Smooth muscle cell (in vitro differentiated cells): ENCODE data around the gene UNC5A. TPM values are rescaled to one million over a fixed set of nuclear protein-coding genes. Genes with fewer than 3 reads are reported as not detected.

Experiments
- DNase-seq: peaks from one replicate; lab custom pipeline; 2025; ENCODE audit not compliant: unreplicated experiment; lab: John Stamatoyannopoulos, UW
- H2AFZ ChIP-seq: fragments of 200-600 bp; sonication (generic); 2 replicates; pipeline ENCODE4 v1.6.0; 2016; ENCODE audit warnings: antibody characterized with exemption, low read depth, mild to moderate bottlenecking
- H3F3A ChIP-seq: fragments of 200-600 bp; sonication (generic); 2 replicates; pipeline ENCODE4 v1.6.0; 2017; ENCODE audit warnings: antibody characterized with exemption, low read depth
- H3K27ac ChIP-seq: fragments of 200-600 bp; sonication (generic); 2 replicates; pipeline ENCODE4 v1.5.1; 2016; ENCODE audit warnings: low read depth, mild to moderate bottlenecking
- H3K27me3 ChIP-seq: fragments of 200-600 bp; sonication (generic); 2 replicates; pipeline ENCODE4 v1.6.1; 2016; ENCODE audit warnings: low read depth, mild to moderate bottlenecking
- H3K36me3 ChIP-seq: fragments of 200-600 bp; sonication (generic); 2 replicates; pipeline ENCODE4 v1.5.1; 2016; ENCODE audit warnings: low read depth
- H3K4me1 ChIP-seq: fragments of 200-600 bp; sonication (generic); 2 replicates; pipeline ENCODE4 v1.5.1; 2016; ENCODE audit warnings: low read depth
- H3K4me2 ChIP-seq: fragments of 200-600 bp; sonication (generic); 2 replicates; pipeline ENCODE4 v1.6.0; 2016; ENCODE audit warnings: mild to moderate bottlenecking
- H3K4me3 ChIP-seq: fragments of 200-600 bp; sonication (generic); 2 replicates; pipeline ENCODE4 v1.5.1; 2016; ENCODE audit warnings: mild to moderate bottlenecking
- H3K79me2 ChIP-seq: fragments of 200-600 bp; sonication (generic); 2 replicates; pipeline ENCODE4 v1.6.0; 2016; ENCODE audit warnings: low read depth, mild to moderate bottlenecking
- H3K9ac ChIP-seq: fragments of 200-600 bp; sonication (generic); 2 replicates; pipeline ENCODE4 v1.6.0; 2016; ENCODE audit warnings: low read depth
- H3K9me3 ChIP-seq: fragments of 200-600 bp; sonication (generic); replicated peaks from 2 replicates; pipeline ENCODE4 v1.5.1; 2016; ENCODE audit warnings: low read depth
- H4K20me1 ChIP-seq: fragments of 200-600 bp; sonication (generic); 2 replicates; pipeline ENCODE4 v1.6.0; 2016; ENCODE audit warnings: low read depth
- WGBS: methylation state at CpG from one replicate; pipeline ENCODE4 v1.1.7; 2016; ENCODE audit warnings: low lambda C conversion rate; 5-methylcytosine and 5-hydroxymethylcytosine counted together
- polyA plus RNA-seq: library from polyadenylated mRNA; unstranded; fragments of >200 nt; fragmentation: Nextera tagmentation; extraction: Ambion mirVana; gene quantifications from 2 replicates; pipeline ENCODE4 v1.2.1, GENCODE V29; 2016
- total RNA-seq: library from RNA; depleted of rRNA; stranded (reverse); fragments of >200 nt; gene quantifications from 2 replicates; pipeline ENCODE4 v1.2.3, GENCODE V29; 2014
- TF ChIP-seq, protein P1 (sequence below): fragments of 200-600 bp; sonication (generic); IDR thresholded peaks from 2 replicates; pipeline ENCODE4 v1.5.1; 2017; ENCODE audit warnings: borderline replicate concordance, mild to moderate bottlenecking, antibody characterized with exemption; ENCODE audit not compliant: insufficient read depth, poor library complexity, severe bottlenecking

UNC5A gene
- total and polyA plus RNA-seq, 2 experiments from 2014 or later = not detected

DNA sequence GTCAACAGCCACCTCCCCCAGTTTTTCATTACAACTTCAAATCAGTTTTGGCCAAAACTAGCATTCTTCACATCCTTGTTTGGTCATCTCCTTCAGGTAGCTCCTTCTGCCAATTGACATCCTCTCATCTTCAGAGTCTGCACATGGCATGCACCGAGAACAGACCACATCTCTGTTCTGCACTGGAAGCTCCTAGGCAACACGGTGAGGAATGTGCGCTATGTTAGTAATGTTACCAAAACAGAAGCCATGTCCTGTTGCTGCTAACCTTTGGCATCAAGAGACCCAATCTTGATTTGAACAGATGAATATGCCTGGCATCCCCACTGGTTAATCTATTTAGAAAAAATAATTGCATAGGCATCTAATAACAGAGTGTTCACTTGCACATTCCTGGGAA is 93.9 kb downstream of the UNC5A start:
- no peaks in the 10 kb centered on the region for H3F3A ChIP-seq
- no peak for DNase-seq
- no peak overlapping the region for H3K9ac ChIP-seq
- TF ChIP-seq, protein P1, sequence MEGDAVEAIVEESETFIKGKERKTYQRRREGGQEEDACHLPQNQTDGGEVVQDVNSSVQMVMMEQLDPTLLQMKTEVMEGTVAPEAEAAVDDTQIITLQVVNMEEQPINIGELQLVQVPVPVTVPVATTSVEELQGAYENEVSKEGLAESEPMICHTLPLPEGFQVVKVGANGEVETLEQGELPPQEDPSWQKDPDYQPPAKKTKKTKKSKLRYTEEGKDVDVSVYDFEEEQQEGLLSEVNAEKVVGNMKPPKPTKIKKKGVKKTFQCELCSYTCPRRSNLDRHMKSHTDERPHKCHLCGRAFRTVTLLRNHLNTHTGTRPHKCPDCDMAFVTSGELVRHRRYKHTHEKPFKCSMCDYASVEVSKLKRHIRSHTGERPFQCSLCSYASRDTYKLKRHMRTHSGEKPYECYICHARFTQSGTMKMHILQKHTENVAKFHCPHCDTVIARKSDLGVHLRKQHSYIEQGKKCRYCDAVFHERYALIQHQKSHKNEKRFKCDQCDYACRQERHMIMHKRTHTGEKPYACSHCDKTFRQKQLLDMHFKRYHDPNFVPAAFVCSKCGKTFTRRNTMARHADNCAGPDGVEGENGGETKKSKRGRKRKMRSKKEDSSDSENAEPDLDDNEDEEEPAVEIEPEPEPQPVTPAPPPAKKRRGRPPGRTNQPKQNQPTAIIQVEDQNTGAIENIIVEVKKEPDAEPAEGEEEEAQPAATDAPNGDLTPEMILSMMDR = no peak
- H3K4me1 ChIP-seq = no peaks in the 10 kb centered on the region
- no peak overlapping the region for H2AFZ ChIP-seq
- WGBS = 97% methylated on average over 3 of the region's 3 CpGs
- no peaks in the 10 kb centered on the region for H3K9me3 ChIP-seq
- peaks cover 22% of the 10 kb centered on the region for H3K36me3 ChIP-seq
- H3K4me2 ChIP-seq = no peak overlapping the region
- H3K27me3 ChIP-seq = no peaks in the 10 kb centered on the region
- no peak overlapping the region for H3K27ac ChIP-seq
- H4K20me1 ChIP-seq = peaks cover 6% of the 10 kb centered on the region
- no peaks in the 10 kb centered on the region for H3K79me2 ChIP-seq
- H3K4me3 ChIP-seq = no peak overlapping the region

DNA sequence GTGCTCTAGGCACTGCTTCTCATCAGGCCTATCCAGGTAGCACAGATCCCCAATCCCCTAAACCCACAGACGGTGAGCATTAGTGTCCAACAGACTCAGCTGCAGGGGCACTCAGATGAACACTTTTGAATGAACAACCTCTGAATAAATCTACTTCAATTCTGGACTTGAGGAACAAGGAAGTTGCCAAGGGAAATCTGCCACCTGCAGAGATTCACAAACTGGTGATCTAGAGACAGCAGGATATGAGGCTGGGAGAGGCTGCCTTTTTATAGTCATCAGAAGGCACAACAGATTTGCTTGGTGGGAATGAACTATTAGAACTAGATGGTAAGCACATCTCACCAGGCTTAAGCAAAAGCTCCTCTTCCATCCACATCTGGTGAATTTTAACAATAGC is 95.8 kb downstream of the UNC5A start:
- no peak overlapping the region for H3K9ac ChIP-seq
- H3K79me2 ChIP-seq = no peaks in the 10 kb centered on the region
- no peak overlapping the region for H3K4me2 ChIP-seq
- H2AFZ ChIP-seq = no peak overlapping the region
- no peaks in the 10 kb centered on the region for H3K4me1 ChIP-seq
- WGBS = 100% methylated on average over 1 of the region's 1 CpG
- H3F3A ChIP-seq = no peaks in the 10 kb centered on the region
- H3K36me3 ChIP-seq = peaks cover 22% of the 10 kb centered on the region
- H3K27ac ChIP-seq = no peak overlapping the region
- no peaks in the 10 kb centered on the region for H3K27me3 ChIP-seq
- H4K20me1 ChIP-seq = peaks cover 23% of the 10 kb centered on the region
- H3K4me3 ChIP-seq = no peak overlapping the region
- TF ChIP-seq, protein P1 = no peak
- no peak for DNase-seq
- no peaks in the 10 kb centered on the region for H3K9me3 ChIP-seq

DNA sequence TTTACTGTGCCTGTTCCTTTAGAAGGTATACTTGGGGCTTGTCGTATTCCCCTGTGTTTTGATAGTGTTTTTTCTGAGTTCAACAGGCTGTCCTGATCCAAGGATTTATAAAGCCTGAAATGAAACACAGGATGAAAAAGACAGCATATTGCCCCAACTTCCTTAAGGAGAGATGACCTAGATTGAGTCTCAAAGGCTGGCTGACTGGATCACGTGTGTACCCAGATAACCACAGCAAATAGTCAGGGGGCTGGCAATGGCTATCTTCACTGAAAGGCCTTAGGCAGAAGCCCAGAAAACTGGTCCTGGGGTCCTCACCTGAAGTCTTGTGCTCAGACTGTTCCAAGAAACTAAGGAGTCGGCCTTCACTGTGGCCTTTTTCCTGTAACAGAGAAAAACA is 96.4 kb downstream of the UNC5A start:
- no peak overlapping the region for H3K9ac ChIP-seq
- 99% methylated on average over 3 of the region's 3 CpGs for WGBS
- H2AFZ ChIP-seq = no peak overlapping the region
- no peaks in the 10 kb centered on the region for H3K27me3 ChIP-seq
- H3K9me3 ChIP-seq = no peaks in the 10 kb centered on the region
- peaks cover 22% of the 10 kb centered on the region for H3K36me3 ChIP-seq
- no peaks in the 10 kb centered on the region for H3F3A ChIP-seq
- DNase-seq = no peak
- no peaks in the 10 kb centered on the region for H3K4me1 ChIP-seq
- no peak overlapping the region for H3K4me2 ChIP-seq
- TF ChIP-seq, protein P1 = no peak
- no peak overlapping the region for H3K27ac ChIP-seq
- H4K20me1 ChIP-seq = peaks cover 29% of the 10 kb centered on the region
- H3K79me2 ChIP-seq = no peaks in the 10 kb centered on the region
- no peak overlapping the region for H3K4me3 ChIP-seq

DNA sequence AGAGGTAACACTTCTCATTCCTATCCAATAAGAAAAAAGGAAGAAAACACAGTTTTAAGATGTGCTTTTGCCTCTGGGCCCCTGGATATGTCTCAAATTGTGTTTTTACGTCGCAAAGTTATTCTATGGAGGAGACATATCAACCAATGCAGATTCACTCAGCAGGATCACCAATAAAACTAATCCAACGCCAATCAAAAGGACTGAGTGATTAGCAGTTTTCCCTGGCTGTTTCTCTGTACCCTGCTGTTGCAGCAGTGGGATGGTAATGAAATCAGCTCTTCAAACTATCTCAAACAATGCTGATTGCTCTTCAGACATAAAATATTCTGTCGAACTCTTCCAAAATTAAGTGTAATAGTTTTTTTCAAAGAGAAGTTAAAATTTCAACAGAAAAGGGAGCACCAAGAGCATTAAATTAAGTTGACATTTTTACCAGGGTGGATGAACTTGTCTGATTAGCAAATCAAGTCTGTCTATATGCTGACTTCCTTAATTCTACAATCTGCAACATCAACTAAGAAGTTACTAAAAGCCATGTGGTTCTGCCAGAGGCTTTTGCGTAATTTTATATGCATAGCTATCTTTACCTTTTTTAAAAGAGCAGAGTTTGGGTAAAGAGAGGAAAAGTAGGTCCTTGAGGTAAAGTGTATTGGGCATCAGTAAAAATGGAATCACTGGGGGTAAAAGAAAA is 98.5 kb downstream of the UNC5A start:
- Histone ChIP-seq H3K4me1 (no peaks in the 10 kb centered on the region), H4K20me1 (peaks cover 48% of the 10 kb centered on the region), H3K27me3 (no peaks in the 10 kb centered on the region), H3K4me3 (no peak overlapping the region), H3K4me2 (no peak overlapping the region), H3K9ac (no peak overlapping the region), H3K27ac (no peak overlapping the region), H2AFZ (no peak overlapping the region), H3K36me3 (peaks cover 22% of the 10 kb centered on the region), H3K79me2 (no peaks in the 10 kb centered on the region), H3K9me3 (no peaks in the 10 kb centered on the region), H3F3A (no peaks in the 10 kb centered on the region)
- TF ChIP-seq, protein P1 = no peak
- no peak for DNase-seq
- WGBS = 76% methylated on average over 5 of the region's 5 CpGs
